SK-N-MC (cell line): ENCODE data around the gene SLC25A22.

Experiments used
- EZH2 ChIP-seq: fragments of 200-600 bp; sonication (generic); IDR thresholded peaks from one replicate; pipeline ENCODE4 v1.6.1; 2017; ENCODE audit warnings: antibody characterized with exemption
- FOXP2 ChIP-seq: optimal IDR thresholded peaks from 2 replicates; pipeline ENCODE3; 2011; ENCODE audit warnings: mild to moderate bottlenecking, moderate library complexity; ENCODE audit not compliant: insufficient read depth; ENCODE audit errors: extremely low read length, control extremely low read depth
- POLR2AphosphoS5 ChIP-seq: IDR thresholded peaks from 2 replicates; pipeline ENCODE4 v1.6.1; 2012; ENCODE audit warnings: mild to moderate bottlenecking, low read depth, low read length, borderline replicate concordance

- TF ChIP-seq EZH2 (no peak), POLR2AphosphoS5 (peak; percentile 49; the same call in 1 of the 2 replicates), FOXP2 (no peak)
Measured at GRCh38 chr11:829847-830294, 31.8 kb upstream of the SLC25A22 start.
